SU-DHL-6 (cell line): ENCODE results near the gene CRISP1.
"Not testable (repeated sequence)": the region's sequence is repeated elsewhere in the genome, so short reads cannot be mapped to it uniquely, and the experiment has no call there.

Experiments used
- H2AFZ ChIP-seq: fragments of 200-600 bp; sonication (generic); 2 replicates; pipeline ENCODE4 v1.6.1; 2014; ENCODE audit warnings: low read depth, mild to moderate bottlenecking, moderate library complexity, mixed read lengths, antibody characterized with exemption, low read length; ENCODE audit not compliant: severe bottlenecking
- H3F3A ChIP-seq: fragments of 200-600 bp; shearing (Covaris generic); 2 replicates; pipeline ENCODE4 v1.6.0; 2016; ENCODE audit warnings: antibody characterized with exemption, mild to moderate bottlenecking; ENCODE audit not compliant: insufficient read depth
- H3K27ac ChIP-seq: fragments of 200-600 bp; sonication (generic); 2 replicates; pipeline ENCODE4 v1.5.1; 2016; ENCODE audit warnings: low read depth, mild to moderate bottlenecking, low read length, moderate library complexity, mixed read lengths
- H3K27me3 ChIP-seq: fragments of 200-600 bp; sonication (generic), shearing (Covaris generic); 2 replicates; pipeline ENCODE4 v1.6.0; 2014; ENCODE audit warnings: mild to moderate bottlenecking, low read length
- H3K36me3 ChIP-seq: fragments of 200-600 bp; sonication (generic); 2 replicates; pipeline ENCODE4 v1.6.1; 2014; ENCODE audit warnings: mild to moderate bottlenecking, low read length, mixed read lengths
- H3K4me2 ChIP-seq: fragments of 300-600, 200-600 bp; shearing (Covaris generic), sonication (generic); 2 replicates; pipeline ENCODE4 v1.6.0; 2014; ENCODE audit warnings: low read length, low read depth, mild to moderate bottlenecking; ENCODE audit not compliant: poor library complexity, severe bottlenecking
- H3K4me3 ChIP-seq: fragments of 200-600 bp; sonication (generic); 2 replicates; pipeline ENCODE4 v1.5.1; 2014; ENCODE audit warnings: antibody characterized with exemption, low read length, mild to moderate bottlenecking, mixed read lengths; ENCODE audit not compliant: insufficient read depth, poor library complexity, severe bottlenecking
- H3K79me2 ChIP-seq: fragments of 200-600 bp; sonication (generic); 2 replicates; pipeline ENCODE4 v1.6.1; 2014; ENCODE audit warnings: mild to moderate bottlenecking, low read length, moderate library complexity; ENCODE audit not compliant: insufficient read depth
- H3K9ac ChIP-seq: fragments of 200-600 bp; sonication (generic); 2 replicates; pipeline ENCODE4 v1.7.0; 2014; ENCODE audit warnings: mild to moderate bottlenecking, low read length
- H3K9me2 ChIP-seq: fragments of 200-600 bp; sonication (generic); replicated peaks from 2 replicates; pipeline ENCODE4 v1.6.1; 2014; ENCODE audit warnings: low read length; ENCODE audit not compliant: insufficient read depth
- H3K9me3 ChIP-seq: fragments of 200-600 bp; sonication (generic); 2 replicates; pipeline ENCODE4 v1.6.1; 2014; ENCODE audit warnings: low read length, mixed read lengths; ENCODE audit not compliant: insufficient read depth
- H4K20me1 ChIP-seq: fragments of 200-600 bp; sonication (generic); 2 replicates; pipeline ENCODE4 v1.6.1; 2014; ENCODE audit warnings: low read depth, mild to moderate bottlenecking, antibody characterized with exemption, low read length, moderate library complexity, mixed read lengths
- EZH2phosphoT487 ChIP-seq: fragments of 200-600 bp; sonication (generic), shearing (Covaris generic); conservative IDR thresholded peaks from 2 replicates; pipeline ENCODE4 v1.6.1; 2018; ENCODE audit warnings: mild to moderate bottlenecking, antibody characterized with exemption, low read length, moderate library complexity, mixed read lengths
- TF ChIP-seq, protein P1 (sequence below): fragments of 200-600 bp; sonication (generic); IDR thresholded peaks from one replicate; pipeline ENCODE4 v1.5.1; 2017; ENCODE audit warnings: antibody characterized with exemption, mild to moderate bottlenecking, low read length, moderate library complexity; ENCODE audit not compliant: insufficient read depth, poor library complexity, severe bottlenecking

CRISP1 gene

DNA sequence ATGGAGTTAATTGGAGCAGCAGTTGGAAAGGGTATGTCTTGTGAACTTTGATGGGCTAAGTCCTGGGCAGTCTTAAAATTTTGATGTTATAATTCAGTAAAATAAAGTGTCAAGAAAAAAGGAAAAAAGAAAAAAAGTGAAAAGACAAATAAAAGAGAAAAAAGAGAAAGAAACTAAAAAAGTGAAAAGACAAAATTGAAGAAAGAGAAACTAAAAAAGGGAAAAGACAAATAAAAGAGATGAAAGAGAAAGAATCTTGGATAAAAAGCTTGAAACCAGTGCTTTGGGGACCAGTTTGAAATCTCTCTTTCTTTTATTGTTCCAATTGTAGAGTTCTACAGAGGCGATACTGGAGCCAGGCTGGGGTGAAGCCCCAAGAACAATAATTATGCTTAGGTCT lies 67.2 kb downstream of the CRISP1 start:
- no peaks in the 10 kb centered on the region for H3K9me3 ChIP-seq
- H3K36me3 ChIP-seq = no peaks in the 10 kb centered on the region
- H3K4me3 ChIP-seq = no peak overlapping the region
- no peaks in the 10 kb centered on the region for H4K20me1 ChIP-seq
- H3K9ac ChIP-seq = no peak overlapping the region
- H3K79me2 ChIP-seq = no peaks in the 10 kb centered on the region
- no peak overlapping the region for H3K4me2 ChIP-seq
- no peak overlapping the region for H3K27ac ChIP-seq
- no peak for TF ChIP-seq EZH2phosphoT487
- TF ChIP-seq, protein P1, sequence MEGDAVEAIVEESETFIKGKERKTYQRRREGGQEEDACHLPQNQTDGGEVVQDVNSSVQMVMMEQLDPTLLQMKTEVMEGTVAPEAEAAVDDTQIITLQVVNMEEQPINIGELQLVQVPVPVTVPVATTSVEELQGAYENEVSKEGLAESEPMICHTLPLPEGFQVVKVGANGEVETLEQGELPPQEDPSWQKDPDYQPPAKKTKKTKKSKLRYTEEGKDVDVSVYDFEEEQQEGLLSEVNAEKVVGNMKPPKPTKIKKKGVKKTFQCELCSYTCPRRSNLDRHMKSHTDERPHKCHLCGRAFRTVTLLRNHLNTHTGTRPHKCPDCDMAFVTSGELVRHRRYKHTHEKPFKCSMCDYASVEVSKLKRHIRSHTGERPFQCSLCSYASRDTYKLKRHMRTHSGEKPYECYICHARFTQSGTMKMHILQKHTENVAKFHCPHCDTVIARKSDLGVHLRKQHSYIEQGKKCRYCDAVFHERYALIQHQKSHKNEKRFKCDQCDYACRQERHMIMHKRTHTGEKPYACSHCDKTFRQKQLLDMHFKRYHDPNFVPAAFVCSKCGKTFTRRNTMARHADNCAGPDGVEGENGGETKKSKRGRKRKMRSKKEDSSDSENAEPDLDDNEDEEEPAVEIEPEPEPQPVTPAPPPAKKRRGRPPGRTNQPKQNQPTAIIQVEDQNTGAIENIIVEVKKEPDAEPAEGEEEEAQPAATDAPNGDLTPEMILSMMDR = no peak
- H3K27me3 ChIP-seq = no peaks in the 10 kb centered on the region
- no peak overlapping the region for H2AFZ ChIP-seq
- H3K9me2 ChIP-seq = 0 out of 2 replicates have a peak, but pooled peaks cover 3% of the 10 kb centered on the region
- no peaks in the 10 kb centered on the region for H3F3A ChIP-seq

DNA sequence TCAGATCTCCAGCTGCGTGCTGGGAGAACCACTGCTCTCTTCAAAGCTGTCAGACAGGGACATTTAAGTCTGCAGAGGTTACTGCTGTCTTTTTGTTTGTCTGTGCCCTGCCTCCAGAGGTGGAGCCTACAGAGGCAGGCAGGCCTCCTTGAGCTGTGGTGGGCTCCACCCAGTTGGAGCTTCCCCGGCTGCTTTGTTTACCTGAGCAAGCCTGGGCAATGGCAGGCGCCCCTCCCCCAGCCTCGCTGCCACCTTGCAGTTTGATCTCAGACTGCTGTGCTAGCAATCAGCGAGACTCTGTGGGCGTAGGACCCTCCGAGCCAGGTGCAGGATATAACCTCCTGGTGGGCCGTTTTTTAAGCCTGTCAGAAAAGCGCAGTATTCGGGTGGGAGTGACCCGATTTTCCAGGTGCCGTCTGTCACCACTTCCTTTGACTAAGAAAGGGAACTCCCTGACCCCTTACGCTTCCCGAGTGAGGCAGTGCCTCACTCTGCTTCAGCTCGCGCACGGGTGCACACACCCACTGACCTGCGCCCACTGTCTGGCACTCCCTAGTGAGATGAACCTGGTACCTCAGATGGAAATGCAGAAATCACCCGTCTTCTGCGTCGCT lies 69.4 kb downstream of the CRISP1 start:
- not testable (repeated sequence) for H3F3A ChIP-seq, H3K4me3 ChIP-seq, H3K79me2 ChIP-seq, H3K4me2 ChIP-seq, H3K27me3 ChIP-seq, H3K9ac ChIP-seq, H3K27ac ChIP-seq, H3K36me3 ChIP-seq, H3K9me3 ChIP-seq, H3K9me2 ChIP-seq, H2AFZ ChIP-seq, H4K20me1 ChIP-seq

DNA sequence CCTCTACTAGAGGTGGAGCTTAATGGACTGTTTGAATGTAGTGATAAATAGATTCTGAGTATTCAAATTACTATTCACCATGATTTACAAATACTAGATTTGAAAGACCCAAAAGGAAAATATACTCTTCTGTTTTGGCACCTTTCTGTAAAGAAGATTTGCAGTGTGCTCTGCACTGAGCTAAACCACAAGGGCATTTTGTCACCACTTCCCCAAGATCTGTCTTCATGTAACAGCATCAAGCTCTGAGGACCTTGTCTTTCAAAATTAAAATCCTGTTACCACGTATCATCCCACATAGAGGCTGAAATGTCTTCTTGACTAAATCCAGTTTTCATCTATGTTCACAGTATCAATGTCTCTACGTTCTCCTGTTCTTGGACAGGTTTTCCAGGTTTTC lies 76.0 kb downstream of the CRISP1 start:
- no peak overlapping the region for H3K4me3 ChIP-seq
- no peak overlapping the region for H3K27ac ChIP-seq
- no peaks in the 10 kb centered on the region for H3K27me3 ChIP-seq
- H3F3A ChIP-seq = no peaks in the 10 kb centered on the region
- H3K9ac ChIP-seq = no peak overlapping the region
- no peak for TF ChIP-seq EZH2phosphoT487
- TF ChIP-seq, protein P1 = no peak
- no peaks in the 10 kb centered on the region for H3K36me3 ChIP-seq
- no peaks in the 10 kb centered on the region for H4K20me1 ChIP-seq
- H2AFZ ChIP-seq = no peak overlapping the region
- no peaks in the 10 kb centered on the region for H3K9me2 ChIP-seq
- H3K4me2 ChIP-seq = no peak overlapping the region
- no peaks in the 10 kb centered on the region for H3K79me2 ChIP-seq
- H3K9me3 ChIP-seq = no peaks in the 10 kb centered on the region

DNA sequence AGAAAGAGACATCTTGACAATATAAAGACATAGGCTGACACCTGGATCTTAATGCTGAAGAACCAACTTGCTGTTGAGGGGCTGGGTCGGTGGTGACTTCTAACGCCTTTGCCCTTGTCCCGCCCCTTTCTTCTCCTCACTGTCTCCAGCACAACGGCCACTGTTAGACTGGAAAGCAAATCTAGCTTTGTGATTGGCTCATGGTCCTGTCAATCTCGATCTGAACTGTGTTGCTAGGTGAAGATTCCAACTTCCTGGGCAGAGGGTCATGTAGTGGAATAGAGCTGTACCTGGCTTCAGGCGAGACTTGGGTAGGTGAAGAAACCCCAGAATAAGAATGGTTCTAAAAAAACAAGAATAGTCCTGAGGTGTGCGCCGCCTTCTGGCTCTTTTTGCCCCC lies 79.2 kb downstream of the CRISP1 start, which contains the start of gene PGK2:
PGK2 (minus strand) TSS at position 110 of the 400 bp plus-strand sequence; CDS start at position 12, 98 bp downstream.
- Histone ChIP-seq H3K27ac (no peak within 1 kb of the TSS), H2AFZ (no peak within 1 kb of the TSS), H3K9ac (no peak within 1 kb of the TSS), H3K36me3 (no peaks in the 10 kb centered on the region), H3K79me2 (no peaks in the 10 kb centered on the region), H3K27me3 (no peaks in the 10 kb centered on the region), H3K9me3 (no peaks in the 10 kb centered on the region), H3K4me2 (no peak within 1 kb of the TSS), H3K4me3 (no peak within 1 kb of the TSS), H3F3A (no peaks in the 10 kb centered on the region), H4K20me1 (no peaks in the 10 kb centered on the region), H3K9me2 (no peaks in the 10 kb centered on the region)
- no peak for TF ChIP-seq EZH2phosphoT487
